PC-3 (cell line): ENCODE measurements around the gene MKKS. TPM values are rescaled to one million over a fixed set of nuclear protein-coding genes. Genes with fewer than 3 reads are reported as not detected.

Experiments
- ATAC-seq: fragments of 200-7000 bp; cut with Tn5 transposase; 2 replicates; pipeline ENCODE4 v1.9.1; 2020; ENCODE audit warnings: mild to moderate bottlenecking, moderate library complexity
- BruUV-seq: library from RNA; stranded (reverse); fragments of 400-500 nt; replicated peaks from 2 replicates; lab custom pipeline; 2021; lab: Mats Ljungman, UMichigan
- CTCF ChIA-PET: fragments of 300-600 bp; sonication (Branson Sonifier 250); formaldehyde crosslinking; loops from one replicate; lab custom pipeline; 2022; ENCODE audit warnings: antibody characterized with exemption; lab: Charles Lee
- POLR2A ChIA-PET: fragments of 300-600 bp; sonication (Branson Sonifier 250); formaldehyde crosslinking; loops from one replicate; lab custom pipeline; 2022; ENCODE audit warnings: antibody characterized with exemption; ENCODE audit not compliant: unreplicated experiment; lab: Charles Lee
- DNase-seq: peaks from one replicate; pipeline ENCODE4 v3.0.0-alpha.2; 2015
- H2AFZ ChIP-seq: fragments of 300-600 bp; sonication (generic); 2 replicates; pipeline ENCODE4 v1.6.0; 2016; ENCODE audit warnings: antibody characterized with exemption, low read length
- H3F3A ChIP-seq: fragments of 300-600 bp; sonication (generic); one replicate; pipeline ENCODE4 v1.6.0; 2017; ENCODE audit warnings: antibody characterized with exemption, low read length, control low read depth, mild to moderate bottlenecking; ENCODE audit not compliant: unreplicated experiment
- H3K27ac ChIP-seq: fragments of 300-600 bp; sonication (generic); 2 replicates; pipeline ENCODE4 v1.5.1; 2016; ENCODE audit warnings: mild to moderate bottlenecking, low read length
- H3K27me3 ChIP-seq: fragments of 300-600 bp; sonication (generic); 2 replicates; pipeline ENCODE4 v1.6.1; 2016; ENCODE audit warnings: low read length, mixed read lengths
- H3K36me3 ChIP-seq: fragments of 300-600 bp; sonication (generic); 2 replicates; pipeline ENCODE4 v1.6.1; 2016; ENCODE audit warnings: low read depth, mixed run types, low read length, mixed read lengths
- H3K4me1 ChIP-seq: fragments of 300-600 bp; sonication (generic); 2 replicates; pipeline ENCODE4 v1.5.1; 2016; ENCODE audit warnings: low read length; ENCODE audit not compliant: insufficient read depth
- H3K4me2 ChIP-seq: fragments of 300-600 bp; sonication (generic); 2 replicates; pipeline ENCODE4 v1.6.0; 2016; ENCODE audit warnings: low read length
- H3K4me3 ChIP-seq: fragments of 300-600 bp; sonication (generic); 2 replicates; pipeline ENCODE4 v1.5.1; 2016; ENCODE audit warnings: mild to moderate bottlenecking, low read length, mixed read lengths
- H3K79me2 ChIP-seq: fragments of 300-600 bp; sonication (generic); 2 replicates; pipeline ENCODE4 v1.6.1; 2017; ENCODE audit warnings: low read length, mixed read lengths
- H3K9ac ChIP-seq: fragments of 300-600 bp; sonication (generic); 2 replicates; pipeline ENCODE4 v1.6.0; 2016; ENCODE audit warnings: mild to moderate bottlenecking, low read length
- H3K9me2 ChIP-seq: fragments of 300-600 bp; sonication (generic); replicated peaks from 2 replicates; pipeline ENCODE4 v1.6.1; 2016; ENCODE audit warnings: mixed run types, low read length, mixed read lengths
- H3K9me3 ChIP-seq: fragments of 300-600 bp; sonication (generic); 2 replicates; pipeline ENCODE4 v1.6.1; 2016; ENCODE audit warnings: low read length, mixed read lengths
- H4K20me1 ChIP-seq: fragments of 300-600 bp; sonication (generic); 2 replicates; pipeline ENCODE4 v1.6.1; 2016; ENCODE audit warnings: low read length, mixed read lengths
- EZH2 ChIP-seq: fragments of 300-600 bp; sonication (generic); IDR thresholded peaks from one replicate; pipeline ENCODE4 v1.6.1; 2017; ENCODE audit warnings: antibody characterized with exemption, mild to moderate bottlenecking, low read length; ENCODE audit not compliant: unreplicated experiment
- EZH2phosphoT487 ChIP-seq: fragments of 300-600 bp; sonication (generic); IDR thresholded peaks from 2 replicates; pipeline ENCODE4 v1.6.1; 2018; ENCODE audit warnings: mild to moderate bottlenecking, antibody characterized with exemption, low read length, borderline replicate concordance
- intact Hi-C: fragments of 100-400 bp; cut with micrococcal nuclease; formaldehyde crosslinking; loops from 2 replicates; pipeline ENCODE4 v1.9.0; 2023
- total RNA-seq: library from RNA; depleted of rRNA; stranded (reverse); fragments of >200 nt; gene quantifications from 2 replicates; pipeline ENCODE4 v1.2.3, GENCODE V29; 2014
- TF ChIP-seq, protein P1 (sequence below): fragments of 300-600 bp; sonication (generic); conservative IDR thresholded peaks from 2 replicates; pipeline ENCODE4 v1.5.1; 2017; ENCODE audit warnings: antibody characterized with exemption, low read depth, mild to moderate bottlenecking, low read length

Gene MKKS
- total RNA-seq, 1 experiment from 2014 or later: 13.6 TPM

DNA sequence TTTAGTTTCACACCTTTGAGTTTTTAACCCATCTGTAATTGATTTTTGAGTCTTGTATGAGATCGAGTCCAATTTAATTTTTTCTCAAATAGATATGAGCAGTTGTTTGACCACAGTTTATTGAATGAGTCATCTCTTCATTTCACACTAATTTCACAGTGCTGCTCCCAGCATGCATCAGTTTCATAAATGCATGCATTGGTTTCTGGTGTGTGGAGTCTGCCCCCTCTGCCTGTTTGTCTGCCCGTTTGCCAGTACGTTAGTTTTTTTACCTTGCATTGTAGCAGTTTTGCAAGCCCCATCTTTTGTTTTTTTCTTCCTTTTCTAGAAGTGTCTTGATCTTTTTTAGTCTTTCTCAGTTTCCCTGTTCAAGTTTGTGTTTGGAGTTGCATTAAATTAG, 13.0 kb upstream of the MKKS start:
- no TSS peak for BruUV-seq
- H3K27me3 ChIP-seq: no peaks in the 10 kb centered on the region
- peak overlapping the region; percentile 63; the same call in 1 of the 2 replicates for H2AFZ ChIP-seq
- no peaks in the 10 kb centered on the region for H4K20me1 ChIP-seq
- CTCF ChIA-PET: no interaction called here
- peak overlapping the region; percentile 25; the same call in 1 of the 2 replicates for H3K27ac ChIP-seq
- POLR2A ChIA-PET: no interaction called here
- peak; percentile 86 for DNase-seq
- no peaks in the 10 kb centered on the region for H3K9me3 ChIP-seq
- H3K4me1 ChIP-seq: peaks cover 19% of the 10 kb centered on the region
- H3K36me3 ChIP-seq: peaks cover 8% of the 10 kb centered on the region; the same call in 1 of the 2 replicates
- H3K4me2 ChIP-seq: peak overlapping the region; percentile 78
- no peaks in the 10 kb centered on the region for H3F3A ChIP-seq
- H3K79me2 ChIP-seq: peaks cover 52% of the 10 kb centered on the region
- peak overlapping the region; percentile 44 for H3K4me3 ChIP-seq
- peak; percentile 98 for ATAC-seq
- TF ChIP-seq EZH2: no peak
- TF ChIP-seq, protein P1, sequence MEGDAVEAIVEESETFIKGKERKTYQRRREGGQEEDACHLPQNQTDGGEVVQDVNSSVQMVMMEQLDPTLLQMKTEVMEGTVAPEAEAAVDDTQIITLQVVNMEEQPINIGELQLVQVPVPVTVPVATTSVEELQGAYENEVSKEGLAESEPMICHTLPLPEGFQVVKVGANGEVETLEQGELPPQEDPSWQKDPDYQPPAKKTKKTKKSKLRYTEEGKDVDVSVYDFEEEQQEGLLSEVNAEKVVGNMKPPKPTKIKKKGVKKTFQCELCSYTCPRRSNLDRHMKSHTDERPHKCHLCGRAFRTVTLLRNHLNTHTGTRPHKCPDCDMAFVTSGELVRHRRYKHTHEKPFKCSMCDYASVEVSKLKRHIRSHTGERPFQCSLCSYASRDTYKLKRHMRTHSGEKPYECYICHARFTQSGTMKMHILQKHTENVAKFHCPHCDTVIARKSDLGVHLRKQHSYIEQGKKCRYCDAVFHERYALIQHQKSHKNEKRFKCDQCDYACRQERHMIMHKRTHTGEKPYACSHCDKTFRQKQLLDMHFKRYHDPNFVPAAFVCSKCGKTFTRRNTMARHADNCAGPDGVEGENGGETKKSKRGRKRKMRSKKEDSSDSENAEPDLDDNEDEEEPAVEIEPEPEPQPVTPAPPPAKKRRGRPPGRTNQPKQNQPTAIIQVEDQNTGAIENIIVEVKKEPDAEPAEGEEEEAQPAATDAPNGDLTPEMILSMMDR: peak; percentile 37; the same call in 1 of the 2 replicates
- intact Hi-C loops: no loop called here
- H3K9ac ChIP-seq: peak overlapping the region; percentile 26
- H3K9me2 ChIP-seq: no peaks in the 10 kb centered on the region

DNA sequence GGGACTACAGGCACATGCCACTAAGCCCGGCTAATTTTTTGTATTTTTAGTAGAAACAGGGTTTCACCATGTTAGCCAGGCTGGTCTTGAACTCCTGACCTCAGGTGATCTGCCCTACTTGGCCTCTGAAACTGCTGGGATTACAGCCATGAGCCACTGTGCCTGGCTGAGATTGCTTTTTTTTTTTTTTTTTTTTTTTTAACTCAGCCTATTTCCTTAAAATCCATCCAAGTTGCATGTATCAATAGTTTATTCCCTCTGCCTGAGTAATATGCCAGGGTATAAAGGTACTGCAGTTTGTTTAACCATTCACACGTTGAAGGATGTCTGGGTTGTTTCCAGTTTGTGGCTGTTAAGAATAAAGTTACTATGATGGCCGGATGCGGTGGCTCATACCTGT, 11.7 kb upstream of the MKKS start:
- Histone ChIP-seq H3K27ac (no peak overlapping the region), H3K4me1 (peaks cover 12% of the 10 kb centered on the region), H3K79me2 (peaks cover 48% of the 10 kb centered on the region), H2AFZ (no peak overlapping the region), H3K27me3 (no peaks in the 10 kb centered on the region), H3K4me3 (no peak overlapping the region), H3K9me2 (no peaks in the 10 kb centered on the region), H3K9me3 (no peaks in the 10 kb centered on the region), H4K20me1 (no peaks in the 10 kb centered on the region), H3F3A (no peaks in the 10 kb centered on the region), H3K36me3 (peaks cover 8% of the 10 kb centered on the region; the same call in 1 of the 2 replicates), H3K4me2 (no peak overlapping the region), H3K9ac (no peak overlapping the region)
- POLR2A ChIA-PET: no interaction called here
- CTCF ChIA-PET: no interaction called here
- TF ChIP-seq, protein P1: no peak
- BruUV-seq: no TSS peak
- no peak for DNase-seq
- ATAC-seq: no peak
- intact Hi-C loops: no loop called here

DNA sequence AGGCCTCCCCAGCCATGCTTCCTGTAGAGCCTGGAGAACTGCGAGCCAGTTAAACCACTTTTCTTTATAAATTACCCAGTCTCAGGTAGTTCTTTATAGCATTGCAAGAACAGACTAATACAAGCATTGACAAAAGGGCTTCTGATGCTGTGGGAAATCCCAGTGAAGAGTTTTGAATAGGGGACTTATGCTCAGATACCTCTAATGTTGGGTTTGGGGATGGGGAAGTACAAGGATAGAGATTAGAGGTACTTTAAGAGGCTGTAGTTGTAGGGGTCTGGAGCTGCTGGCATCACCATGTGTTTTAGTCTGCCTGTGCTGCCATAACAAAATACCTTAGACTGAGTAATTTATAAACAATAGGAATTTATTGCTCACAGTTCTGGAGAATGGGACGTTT, 9.9 kb upstream of the MKKS start:
- H3K27me3 ChIP-seq: no peaks in the 10 kb centered on the region
- H3K9me3 ChIP-seq: no peaks in the 10 kb centered on the region
- ChIA-PET CTCF (no interaction called here), POLR2A (no interaction called here)
- no peak overlapping the region for H3K9ac ChIP-seq
- TF ChIP-seq EZH2phosphoT487 (no peak), EZH2 (no peak)
- TF ChIP-seq, protein P1: no peak
- H3K4me1 ChIP-seq: peaks cover 12% of the 10 kb centered on the region
- no peaks in the 10 kb centered on the region for H3F3A ChIP-seq
- no peak for ATAC-seq
- H3K4me3 ChIP-seq: no peak overlapping the region
- H2AFZ ChIP-seq: no peak overlapping the region
- DNase-seq: no peak
- H3K79me2 ChIP-seq: peaks cover 47% of the 10 kb centered on the region
- H3K36me3 ChIP-seq: no peaks in the 10 kb centered on the region
- no peaks in the 10 kb centered on the region for H4K20me1 ChIP-seq
- intact Hi-C loops: no loop called here
- BruUV-seq: no TSS peak
- no peak overlapping the region for H3K27ac ChIP-seq
- H3K4me2 ChIP-seq: no peak overlapping the region
- H3K9me2 ChIP-seq: no peaks in the 10 kb centered on the region
